ENCODE results near the gene SALL4. TPM values are rescaled to one million over a fixed set of nuclear protein-coding genes. Genes with fewer than 3 reads are reported as not detected.

The SALL4 gene
- total and polyA plus RNA-seq, 2 of the 8 experiments (the other 6 are each of a cell fraction or from before 2014, with no cell fraction given) = 108 to 235 TPM

- CTCF ChIA-PET (ENCODE audit: partially characterized antibody) = interaction anchor here (0.6 kb wide), 1 partner anchor 345 kb away, joined by 4 read pairs; no protein-coding TSS in a partner anchor
- 91% methylated on average over 5 of the region's 5 CpGs; no CpG with 5 or more reads in 1 of the 2 experiments for WGBS, 2 experiments (ENCODE audit: extremely low coverage in 1 of 2, insufficient coverage in 1 of 2, insufficient read length in 1 of 2, insufficient replicate concordance in 2 of 2, low coverage in 1 of 2, low lambda C conversion rate in 2 of 2, missing lambda C conversion rate in 1 of 2)
- no peak overlapping the region for H3K9ac ChIP-seq (replicated peaks in 1 of 4; ENCODE audit: extremely low read depth in 1 of 4, low read depth in 3 of 4, low read length in 3 of 4)
- H3K79me1 ChIP-seq (ENCODE audit: low read depth, low read length) = no peaks in the 10 kb centered on the region
- H2BK12ac ChIP-seq (ENCODE audit: low read depth, low read length) = no peak overlapping the region
- no peaks in the 10 kb centered on the region for H3K27me3 ChIP-seq (replicated peaks in 1 of 4; ENCODE audit: control insufficient read depth in 3 of 4, extremely low read depth in 1 of 4, insufficient read depth in 3 of 4, low read length in 3 of 4)
- no peak overlapping the region for H3K4me2 ChIP-seq (ENCODE audit: insufficient read depth in 1 of 2, low read depth in 2 of 2, low read length in 2 of 2)
- no peak overlapping the region for H4K91ac ChIP-seq (replicated peaks; ENCODE audit: insufficient read length, low read length)
- H4K5ac ChIP-seq (ENCODE audit: insufficient read length, low read depth, low read length) = no peak overlapping the region
- no peak overlapping the region for H4K8ac ChIP-seq (ENCODE audit: extremely low read depth, insufficient read depth, low read length)
- no peak overlapping the region for H3K4me3 ChIP-seq (ENCODE audit: extremely low read depth in 1 of 4, insufficient read depth in 2 of 4, low read depth in 3 of 4, low read length in 4 of 4)
- no peak overlapping the region for H2BK20ac ChIP-seq (ENCODE audit: low read length)
- H3K56ac ChIP-seq (replicated peaks; ENCODE audit: insufficient read length, low read depth, low read length) = no peak overlapping the region
- H2AFZ ChIP-seq (ENCODE audit: low read length) = no peak overlapping the region
- no peak overlapping the region for H2BK5ac ChIP-seq (ENCODE audit: low read depth, low read length)
- DNase-seq (ENCODE audit: low read depth in 1 of 2, low spot score in 2 of 2) = no peak
- POLR2A ChIA-PET (ENCODE audit: partially characterized antibody) = no interaction called here
- peaks cover 2% of the 10 kb centered on the region; the same call in 1 of the 2 replicates for H3K23me2 ChIP-seq (ENCODE audit: low read depth, low read length)
- H3K9me3 ChIP-seq (ENCODE audit: insufficient read depth in 2 of 2, low read depth in 1 of 2, low read length in 1 of 2) = no peaks in the 10 kb centered on the region
- no peak overlapping the region for H3K18ac ChIP-seq (ENCODE audit: extremely low read depth, low read length)
- no peak overlapping the region for H2AK5ac ChIP-seq (ENCODE audit: low read depth, low read length)
- H3K36me3 ChIP-seq (ENCODE audit: control insufficient read depth in 2 of 4, insufficient read depth in 4 of 4, low read length in 3 of 4) = no peaks in the 10 kb centered on the region
- H3K23ac ChIP-seq (ENCODE audit: insufficient read length) = no peak overlapping the region
- no peak overlapping the region for H2BK15ac ChIP-seq (ENCODE audit: low read length)
- H3K79me2 ChIP-seq (ENCODE audit: control insufficient read depth in 1 of 2, insufficient read depth in 2 of 2, low read length in 2 of 2) = 0 out of 4 replicates have a peak, but pooled peaks cover 0 to 3% of the 10 kb centered on the region in 2 experiments
- H3K27ac ChIP-seq (ENCODE audit: low read depth, low read length) = no peak overlapping the region
- FAIRE-seq = no peak
- H3K14ac ChIP-seq (ENCODE audit: insufficient read length) = no peak overlapping the region
- no peak overlapping the region for H3K4ac ChIP-seq (replicated peaks; ENCODE audit: insufficient read length, low read depth, low read length)
- H2BK120ac ChIP-seq (replicated peaks; ENCODE audit: low read depth, low read length) = no peak overlapping the region
- peaks cover 4 to 6% (median 5%) of the 10 kb centered on the region in 4 experiments; a peak in 6 of 7 replicates for H3K4me1 ChIP-seq (replicated peaks in 1 of 4; ENCODE audit: control insufficient read depth in 3 of 4, insufficient read depth in 4 of 4, low read length in 3 of 4)
- H4K20me1 ChIP-seq (replicated peaks in 1 of 2; ENCODE audit: control insufficient read depth in 1 of 2, insufficient read depth in 2 of 2, low read length in 2 of 2) = no peaks in the 10 kb centered on the region
- TF ChIP-seq BACH1 (IDR thresholded peaks at IDR 0.05; ENCODE audit: low read length) = no peak
- TF ChIP-seq ATF2 (IDR thresholded peaks at IDR 0.05; ENCODE audit: low read length) = no peak
- no peak for TF ChIP-seq GTF2F1 (IDR thresholded peaks at IDR 0.05; ENCODE audit: borderline replicate concordance, low read depth, low read length)
- TF ChIP-seq EP300 (IDR thresholded peaks at IDR 0.05; ENCODE audit: borderline replicate concordance in 1 of 2, low read depth in 2 of 2, low read length in 2 of 2) = no peak
- TF ChIP-seq KDM5A (IDR thresholded peaks at IDR 0.05; ENCODE audit: low read length) = no peak
- TF ChIP-seq CBX5 (IDR thresholded peaks at IDR 0.05; ENCODE audit: low read depth, low read length) = no peak
- no peak for TF ChIP-seq CTCF (IDR thresholded peaks at IDR 0.05; ENCODE audit: control extremely low read depth in 1 of 3, insufficient read depth in 1 of 3, low read depth in 1 of 3, low read length in 3 of 3)
- TF ChIP-seq FOSL1 (IDR thresholded peaks at IDR 0.05; ENCODE audit: insufficient read depth, low read depth, low read length) = no peak
- TF ChIP-seq POLR2A (IDR thresholded peaks at IDR 0.05; ENCODE audit: control extremely low read depth in 1 of 2, low read depth in 2 of 2, low read length in 2 of 2) = no peak
Measured at GRCh38 chr20:51807720-51808250, 5.5 kb upstream of the SALL4 start.
